ENCODE data around the gene ADAM17.

DNA sequence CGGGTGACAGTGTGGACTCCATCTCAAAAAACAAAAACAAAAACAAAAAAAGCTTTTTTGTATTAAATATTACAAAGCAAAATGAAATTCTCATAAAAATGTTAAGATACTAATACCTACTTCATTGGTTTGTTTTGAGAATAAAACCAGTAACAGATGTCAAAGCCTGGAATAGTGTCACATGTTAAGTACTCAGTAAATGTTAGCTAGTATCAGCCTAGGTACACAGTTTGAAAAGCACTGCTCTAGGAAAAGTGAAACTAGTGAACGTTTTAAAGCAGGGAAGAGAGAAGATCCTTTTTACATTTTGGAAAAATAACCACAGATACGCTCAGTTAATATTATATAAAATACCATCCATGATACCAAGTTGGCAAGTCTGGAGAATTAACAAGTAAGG is 37.1 kb upstream of the ADAM17 start:
- TF ChIP-seq TAF1 (IDR thresholded peaks at IDR 0.05; ENCODE audit: borderline replicate concordance, low read depth, low read length): no peak
- TF ChIP-seq POLR2A (IDR thresholded peaks at IDR 0.05; ENCODE audit: low read depth, low read length): no peak
- no peak for TF ChIP-seq CBX3 (IDR thresholded peaks at IDR 0.05; ENCODE audit: borderline replicate concordance, low read depth)
- TF ChIP-seq RBBP5 (conservative IDR thresholded peaks at IDR 0.05): no peak
- no peak for TF ChIP-seq SMC3 (IDR thresholded peaks at IDR 0.05; ENCODE audit: borderline replicate concordance, low read length)
- TF ChIP-seq, protein P1, sequence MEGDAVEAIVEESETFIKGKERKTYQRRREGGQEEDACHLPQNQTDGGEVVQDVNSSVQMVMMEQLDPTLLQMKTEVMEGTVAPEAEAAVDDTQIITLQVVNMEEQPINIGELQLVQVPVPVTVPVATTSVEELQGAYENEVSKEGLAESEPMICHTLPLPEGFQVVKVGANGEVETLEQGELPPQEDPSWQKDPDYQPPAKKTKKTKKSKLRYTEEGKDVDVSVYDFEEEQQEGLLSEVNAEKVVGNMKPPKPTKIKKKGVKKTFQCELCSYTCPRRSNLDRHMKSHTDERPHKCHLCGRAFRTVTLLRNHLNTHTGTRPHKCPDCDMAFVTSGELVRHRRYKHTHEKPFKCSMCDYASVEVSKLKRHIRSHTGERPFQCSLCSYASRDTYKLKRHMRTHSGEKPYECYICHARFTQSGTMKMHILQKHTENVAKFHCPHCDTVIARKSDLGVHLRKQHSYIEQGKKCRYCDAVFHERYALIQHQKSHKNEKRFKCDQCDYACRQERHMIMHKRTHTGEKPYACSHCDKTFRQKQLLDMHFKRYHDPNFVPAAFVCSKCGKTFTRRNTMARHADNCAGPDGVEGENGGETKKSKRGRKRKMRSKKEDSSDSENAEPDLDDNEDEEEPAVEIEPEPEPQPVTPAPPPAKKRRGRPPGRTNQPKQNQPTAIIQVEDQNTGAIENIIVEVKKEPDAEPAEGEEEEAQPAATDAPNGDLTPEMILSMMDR (IDR thresholded peaks at IDR 0.05 in 2 of 3, conservative IDR thresholded peaks at IDR 0.05 in 1 of 3; ENCODE audit: control insufficient read depth in 2 of 3, extremely low read depth in 1 of 3, insufficient read depth in 1 of 3, low read depth in 3 of 3, low read length in 3 of 3): no peak
- TF ChIP-seq CHD2 (IDR thresholded peaks at IDR 0.05; ENCODE audit: borderline replicate concordance, low read depth, low read length): no peak
- TF ChIP-seq CEBPB (IDR thresholded peaks at IDR 0.05; ENCODE audit: borderline replicate concordance in 1 of 2, low read depth in 2 of 2, low read length in 2 of 2): no peak
- no peak for TF ChIP-seq CHD4 (IDR thresholded peaks at IDR 0.05)
- TF ChIP-seq ZNF274 (IDR thresholded peaks at IDR 0.05; ENCODE audit: insufficient read depth, insufficient read length): no peak
- TF ChIP-seq HDAC6 (IDR thresholded peaks at IDR 0.05; ENCODE audit: unreplicated experiment): no peak

All from GM12878 (cell line).